GM21576 (cell line): ENCODE data around the gene ZBTB7C.

ENCODE experiments used
- ATAC-seq: cut with Tn5 transposase; IDR thresholded peaks from one replicate; pipeline ENCODE4 v1.9.1; 2021; ENCODE audit warnings: mild to moderate bottlenecking, moderate library complexity; ENCODE audit not compliant: unreplicated experiment

The ZBTB7C gene

DNA sequence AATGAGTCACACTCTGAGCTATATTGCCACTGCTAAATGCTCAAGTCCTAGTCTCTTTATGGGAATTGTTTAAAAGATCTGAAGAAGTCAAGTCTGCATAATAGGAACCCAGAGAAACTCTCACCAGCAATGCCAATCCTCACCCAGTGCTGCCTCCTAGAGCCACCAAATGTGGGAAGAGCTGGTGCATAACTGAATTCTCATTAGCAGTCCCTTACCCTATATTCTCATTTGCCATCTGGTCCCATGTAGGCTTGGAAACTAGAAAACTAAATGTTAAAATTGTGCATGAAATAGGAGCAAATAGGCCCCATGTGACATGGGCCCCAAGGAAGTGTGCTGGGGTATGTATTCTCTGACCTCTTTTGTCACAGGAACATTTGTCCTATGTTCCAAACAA, 254.4 kb downstream of the ZBTB7C start:
- ATAC-seq: no peak

DNA sequence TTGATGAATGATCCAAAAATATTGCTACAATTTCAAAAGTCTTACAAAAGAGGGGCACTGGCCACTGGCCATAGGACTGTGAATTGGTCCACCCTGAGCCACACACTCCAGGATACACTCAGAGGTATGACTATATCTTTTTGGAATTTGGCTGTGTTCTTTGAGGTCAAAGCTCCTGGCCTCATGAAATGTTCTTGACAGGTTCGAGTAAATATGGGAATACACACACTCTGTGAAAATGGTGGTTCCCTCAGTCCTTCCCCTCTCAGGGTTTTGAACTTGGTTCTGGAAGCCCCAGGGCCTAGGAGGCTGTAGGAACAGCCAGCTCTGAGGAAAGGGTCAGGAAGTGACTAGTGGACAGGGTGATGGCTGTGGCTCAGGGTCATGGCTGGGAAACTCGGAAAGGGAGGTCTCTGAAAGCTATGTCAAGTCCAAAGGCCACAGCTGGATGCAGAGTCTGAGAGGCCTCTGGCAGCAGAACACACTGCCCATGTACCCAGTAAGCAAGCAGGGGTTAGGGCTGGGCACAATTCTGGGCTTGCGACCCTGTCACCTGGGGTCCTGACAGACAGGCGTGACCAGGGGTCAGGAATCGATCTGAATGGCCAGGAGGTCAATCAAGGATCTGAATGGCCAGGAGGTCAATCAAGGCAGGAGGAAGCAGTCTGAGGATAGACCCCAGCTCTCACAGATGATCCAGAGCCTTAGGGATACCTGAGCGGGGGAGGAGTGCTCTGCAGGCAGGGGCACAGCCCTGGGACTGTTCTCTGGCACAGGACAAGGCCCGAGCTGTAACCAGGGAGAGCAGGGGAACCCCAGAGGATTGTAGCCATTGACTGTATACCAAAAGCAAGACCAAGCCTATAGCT, 255.3 kb downstream of the ZBTB7C start:
- no peak for ATAC-seq

DNA sequence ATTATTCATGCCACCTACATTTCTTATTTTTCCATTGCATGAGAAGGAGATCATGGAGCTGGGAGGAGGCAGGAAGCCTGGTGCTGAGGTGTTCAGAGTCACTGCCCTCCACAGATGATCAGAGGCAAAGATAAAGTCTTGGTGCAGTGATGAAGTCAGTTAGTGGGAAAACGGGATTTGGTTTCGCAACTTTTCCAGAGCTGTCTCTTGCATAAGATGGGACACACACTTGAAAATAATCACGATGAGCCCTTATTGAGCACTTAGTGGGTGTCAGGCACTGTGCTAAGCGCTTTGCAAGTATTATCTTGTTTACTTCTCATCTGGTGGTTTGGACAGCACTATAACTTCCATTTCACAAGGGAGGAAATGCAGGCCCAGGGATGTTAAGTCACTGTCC, 256.6 kb downstream of the ZBTB7C start:
- ATAC-seq: no peak

GRCh38 chr18:48151421-48152065, 257.6 kb downstream of the ZBTB7C start:
- no peak for ATAC-seq

- ATAC-seq: no peak
These were observed 260.0 kb downstream of the ZBTB7C start for GRCh38 chr18:48149020-48149685.

- no peak for ATAC-seq
These were observed 266.2 kb downstream of the ZBTB7C start for GRCh38 chr18:48142994-48143393.

GRCh38 chr18:48142353-48142752, 266.8 kb downstream of the ZBTB7C start:
- no peak for ATAC-seq

DNA sequence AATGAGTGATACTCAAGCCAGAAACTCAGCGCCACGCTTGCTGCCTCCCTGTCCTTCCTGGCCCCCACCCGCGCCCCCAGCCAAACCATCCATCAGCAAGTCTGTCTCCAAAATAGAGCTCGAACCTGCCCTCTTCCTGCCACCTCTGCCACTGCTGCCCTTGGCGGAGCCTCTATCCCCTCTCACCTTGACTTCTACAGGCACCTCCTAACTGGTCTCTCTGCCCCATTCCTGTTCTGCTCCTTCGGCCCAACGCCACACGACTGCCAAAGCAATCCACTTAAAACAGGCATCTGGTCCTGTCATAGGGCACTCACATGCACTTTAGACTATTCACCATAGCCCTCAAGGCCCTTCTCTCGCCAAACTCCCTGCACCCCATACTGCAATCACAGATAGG, 268.5 kb downstream of the ZBTB7C start:
- no peak for ATAC-seq

- ATAC-seq: no peak
These were observed 269.5 kb downstream of the ZBTB7C start for GRCh38 chr18:48139431-48140347.

DNA sequence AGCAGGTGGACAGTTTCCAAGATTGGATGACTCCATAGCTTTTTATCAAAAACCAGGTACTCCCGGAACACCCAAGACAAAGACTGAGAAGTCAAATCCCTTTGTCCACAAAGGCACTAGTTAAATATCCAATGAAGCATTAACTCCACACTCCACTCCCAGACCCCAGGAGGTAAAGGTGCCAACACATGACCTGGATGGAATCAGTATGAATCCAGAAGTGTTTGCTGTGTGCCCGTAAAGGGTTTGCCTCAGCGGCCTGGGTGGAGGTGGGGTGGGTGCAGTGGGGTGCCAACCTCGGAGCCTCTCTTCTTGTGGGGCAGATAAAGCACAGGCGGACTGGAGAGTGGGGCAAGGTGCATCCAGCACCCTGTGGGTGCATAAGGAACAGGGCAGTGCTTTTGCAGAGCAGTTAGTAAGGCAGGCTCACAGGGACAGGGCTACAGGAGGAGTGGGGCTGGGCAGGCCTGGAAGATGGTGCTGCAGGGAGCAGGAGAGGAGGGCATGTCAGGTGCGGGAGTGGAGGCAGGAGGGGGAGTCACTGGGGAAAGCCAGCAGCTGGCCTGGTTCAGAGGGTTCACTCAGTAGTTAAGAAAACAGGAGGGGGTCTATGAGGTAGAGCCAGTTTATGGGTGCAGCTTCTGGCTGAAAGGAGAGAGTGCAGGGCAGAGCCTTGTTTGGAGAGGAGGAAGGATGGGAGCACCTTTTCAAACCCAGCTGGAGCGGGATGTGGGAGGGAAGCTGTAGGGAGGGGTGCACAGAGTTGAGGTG, 270.3 kb downstream of the ZBTB7C start:
- no peak for ATAC-seq

DNA sequence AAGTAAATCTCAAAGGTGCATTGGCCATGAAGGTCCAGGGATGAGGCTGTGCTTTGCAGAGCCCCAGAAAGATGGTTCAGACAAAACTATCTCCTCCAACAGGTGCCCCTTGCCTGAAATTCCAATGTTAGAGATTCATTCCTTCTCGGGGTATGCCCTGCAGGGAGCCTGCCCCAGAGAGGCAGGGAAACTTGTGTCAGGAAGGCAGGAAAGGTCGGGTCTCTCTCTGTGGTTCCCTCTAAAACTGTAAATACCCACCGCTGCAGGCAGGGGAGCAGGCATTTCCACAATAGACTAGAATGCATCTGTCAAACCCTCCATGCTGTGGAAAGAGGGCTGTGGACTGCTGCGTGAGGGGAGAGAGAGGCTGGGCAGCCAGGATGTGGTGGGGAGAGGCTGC, 271.0 kb downstream of the ZBTB7C start:
- ATAC-seq: no peak

DNA sequence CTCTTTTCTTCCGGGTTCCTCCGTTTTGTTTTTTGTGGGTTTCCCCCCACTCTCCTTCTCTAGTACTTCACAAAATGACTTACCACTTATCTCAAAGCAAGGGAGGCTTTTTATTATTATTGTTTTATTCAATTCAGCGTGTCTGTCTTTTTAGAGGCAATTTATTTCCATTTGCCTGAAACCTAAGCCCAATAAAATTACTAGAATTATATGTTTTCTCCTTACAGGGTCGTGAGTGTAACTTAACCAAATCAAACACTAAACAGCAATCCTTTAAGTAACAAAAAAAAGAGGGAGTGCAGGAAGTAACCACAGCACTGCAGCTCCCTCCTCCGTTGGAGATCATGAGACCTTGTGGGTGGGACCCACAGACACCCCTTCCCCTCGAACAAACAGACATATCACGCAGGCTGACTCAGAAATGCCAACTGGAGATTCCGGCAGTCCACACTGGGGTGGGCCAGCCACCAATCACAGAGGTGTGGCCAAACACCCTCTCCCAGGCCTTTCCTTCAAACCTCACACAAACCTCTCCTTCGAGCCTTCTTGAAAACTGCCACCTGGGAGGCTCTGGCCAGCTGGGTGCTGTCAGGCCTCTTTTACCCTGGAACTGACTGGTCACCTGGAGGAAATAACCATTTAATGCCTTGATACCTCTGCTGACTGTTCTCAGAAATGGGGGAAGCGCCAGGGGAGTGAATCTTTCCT, 271.7 kb downstream of the ZBTB7C start:
- no peak for ATAC-seq

DNA sequence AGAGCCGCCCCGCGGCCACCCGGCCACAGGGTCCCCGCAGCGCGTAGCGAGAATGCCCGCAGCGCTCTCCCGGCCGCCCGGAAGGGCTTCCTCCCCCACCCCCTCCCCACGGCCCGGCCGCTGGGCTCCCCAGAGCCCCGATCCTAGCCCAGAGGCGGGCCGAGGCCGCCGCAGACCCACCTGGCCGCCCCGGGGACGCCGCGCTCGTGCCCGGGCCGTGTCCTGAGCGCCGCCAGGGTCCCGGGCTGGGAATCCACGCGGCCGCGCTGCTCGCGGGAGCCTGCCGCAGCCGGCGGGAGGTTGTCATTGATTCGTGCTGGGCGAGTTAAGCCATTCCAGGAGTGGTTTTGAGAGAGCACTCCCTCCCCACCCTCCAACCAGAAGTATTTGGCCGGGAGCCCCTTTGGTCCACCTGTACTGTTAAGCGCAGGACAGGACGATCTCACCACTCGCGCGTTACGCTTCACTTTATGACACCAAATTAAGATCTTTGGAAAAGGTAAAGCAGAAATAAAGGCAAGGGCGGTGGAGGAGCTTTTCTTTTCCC, 272.3 kb downstream of the ZBTB7C start:
- ATAC-seq: no peak

GRCh38 chr18:48136051-48136826, 272.9 kb downstream of the ZBTB7C start:
- no peak for ATAC-seq

DNA sequence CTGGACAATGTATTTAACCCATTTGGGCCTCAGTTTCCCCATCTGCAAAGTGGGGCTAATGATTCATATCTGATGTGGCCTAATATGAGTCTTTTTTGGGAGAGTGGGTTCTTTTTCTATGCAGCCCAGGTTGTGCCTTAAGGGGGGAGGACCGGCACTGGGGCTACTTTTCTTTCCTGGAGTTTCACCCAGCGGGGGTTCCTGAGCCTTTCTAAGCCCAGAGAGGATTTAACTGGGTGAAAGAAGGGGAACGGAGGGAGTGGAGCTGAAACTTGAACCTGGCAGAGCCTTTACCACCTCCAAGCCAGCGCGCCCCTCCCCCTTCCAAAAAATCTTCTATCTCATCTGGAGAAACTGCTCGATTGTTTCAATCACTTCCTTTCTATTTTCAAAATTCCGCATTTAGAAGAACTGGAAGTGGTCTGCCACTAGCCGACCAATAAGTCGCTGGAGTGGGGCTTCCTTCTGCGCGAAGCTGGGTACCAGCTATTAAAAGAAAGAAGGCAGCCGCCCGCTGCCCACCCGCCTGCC, 273.7 kb downstream of the ZBTB7C start:
- no peak for ATAC-seq

GRCh38 chr18:48134609-48135008, 274.6 kb downstream of the ZBTB7C start:
- ATAC-seq: no peak

GRCh38 chr18:48133671-48134251, 275.4 kb downstream of the ZBTB7C start:
- ATAC-seq: no peak
